GM18519 (cell line): ENCODE data around the gene NRG2.

Source experiments
- ATAC-seq: cut with Tn5 transposase; IDR thresholded peaks from one replicate; pipeline ENCODE4 v1.9.1; 2021; ENCODE audit warnings: mild to moderate bottlenecking, moderate library complexity; ENCODE audit not compliant: unreplicated experiment, low FRiP score

Gene NRG2

GRCh38 chr5:140013536-140013935 lies 29.6 kb downstream of the NRG2 start:
- no peak for ATAC-seq

- no peak for ATAC-seq
Measured at GRCh38 chr5:140012443-140012842, 30.7 kb downstream of the NRG2 start.

DNA sequence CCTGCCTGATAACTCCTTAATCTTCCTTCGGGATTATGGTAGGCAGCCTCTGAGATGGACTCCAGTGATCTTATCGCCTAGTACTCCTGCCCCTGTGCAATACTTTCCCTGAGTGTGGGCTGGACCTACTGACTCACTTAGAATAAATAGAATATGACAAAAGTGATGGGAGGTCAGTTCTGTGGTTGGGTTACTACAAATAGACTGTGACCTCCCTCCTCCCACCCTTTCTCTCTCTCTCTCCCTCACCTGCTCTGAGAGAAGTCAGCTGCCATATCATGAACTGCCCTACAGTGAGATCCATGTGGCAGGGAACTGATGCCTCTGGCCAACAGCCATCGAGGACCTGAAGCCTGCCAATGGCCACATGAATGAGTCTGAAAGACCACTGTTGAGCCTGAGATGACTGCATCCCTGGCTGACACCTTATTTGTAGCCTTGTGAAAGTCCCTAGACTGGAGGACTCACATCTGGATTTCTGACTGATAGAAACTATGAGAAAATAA lies 31.7 kb downstream of the NRG2 start:
- peak; percentile 57 for ATAC-seq

DNA sequence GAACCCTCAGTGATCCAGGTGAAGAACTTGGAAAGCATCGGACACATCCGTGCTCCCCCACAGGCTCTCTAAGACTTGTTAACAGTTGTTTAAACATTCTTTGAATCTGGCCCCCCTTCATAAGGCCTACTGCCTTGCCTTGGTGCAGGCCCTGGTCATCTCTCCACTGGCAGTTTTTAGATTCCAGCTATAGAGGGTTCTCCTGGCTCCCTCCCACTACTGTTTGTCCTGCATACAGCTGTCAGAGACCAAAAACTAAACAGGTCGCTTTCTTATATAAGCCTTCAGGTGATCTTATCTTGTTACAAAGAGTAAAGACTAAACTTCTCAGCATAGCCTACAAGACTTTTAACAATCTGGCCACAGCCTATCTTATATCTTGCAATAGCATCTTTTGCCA lies 32.3 kb downstream of the NRG2 start:
- ATAC-seq, result no peak

DNA sequence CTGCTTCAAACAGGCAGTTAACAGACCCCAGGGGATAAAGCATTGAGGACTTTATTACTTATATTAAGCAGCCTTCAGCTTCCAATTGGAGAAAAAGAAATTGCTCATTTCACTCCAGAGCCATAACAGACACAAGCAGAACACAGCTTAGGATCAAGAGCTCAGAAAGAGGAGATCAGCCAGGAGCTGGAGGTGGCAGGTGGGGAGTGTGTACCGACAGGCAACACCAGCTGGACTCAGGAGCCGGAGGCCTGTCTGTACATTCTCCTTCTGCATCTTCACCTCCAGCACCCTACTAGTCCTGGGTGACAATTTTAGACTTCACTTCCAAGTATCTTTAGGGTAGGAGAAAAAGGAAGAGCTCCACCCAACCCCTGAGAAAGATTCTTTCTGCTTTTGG lies 35.8 kb downstream of the NRG2 start:
- no peak for ATAC-seq

DNA sequence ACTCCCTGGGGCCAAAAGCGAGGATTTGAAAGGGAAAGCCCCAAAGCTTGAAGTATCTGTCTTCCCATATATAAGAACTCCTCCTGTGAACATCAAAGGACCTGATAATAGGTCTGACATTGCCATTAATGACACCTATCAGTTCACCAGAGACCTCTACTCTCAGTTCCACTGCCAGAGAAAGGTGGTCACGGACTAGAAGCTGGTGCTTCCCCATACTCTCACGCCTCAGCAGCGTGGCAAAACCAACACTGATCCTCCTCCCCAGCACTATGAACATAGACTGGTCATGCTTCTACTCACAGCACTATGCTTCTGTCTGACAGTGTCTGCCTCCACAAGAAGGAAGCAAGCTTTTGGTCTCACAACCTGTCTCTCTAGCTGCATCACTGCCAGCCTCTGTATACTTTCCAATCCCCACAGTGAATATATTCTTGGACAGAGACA lies 37.9 kb downstream of the NRG2 start:
- ATAC-seq, result peak; percentile 96

DNA sequence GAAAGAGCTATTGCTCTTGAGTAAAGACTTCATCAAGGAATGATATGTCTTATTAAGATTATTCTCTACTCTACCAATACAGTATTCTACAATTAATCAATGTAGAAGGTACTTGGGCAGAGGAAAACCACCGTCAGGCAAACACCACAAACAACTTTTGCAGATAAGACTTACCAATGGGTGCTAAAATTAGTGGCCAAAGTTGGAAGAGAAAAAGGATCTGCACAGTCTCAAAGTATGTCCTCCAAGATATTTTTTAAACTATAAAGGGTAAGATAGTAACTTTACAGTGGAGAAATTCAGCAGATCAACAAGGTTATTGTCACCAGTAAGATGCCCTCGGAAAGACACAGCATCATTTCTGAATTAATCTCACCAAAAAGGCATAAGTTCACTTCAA lies 38.9 kb downstream of the NRG2 start:
- no peak for ATAC-seq

DNA sequence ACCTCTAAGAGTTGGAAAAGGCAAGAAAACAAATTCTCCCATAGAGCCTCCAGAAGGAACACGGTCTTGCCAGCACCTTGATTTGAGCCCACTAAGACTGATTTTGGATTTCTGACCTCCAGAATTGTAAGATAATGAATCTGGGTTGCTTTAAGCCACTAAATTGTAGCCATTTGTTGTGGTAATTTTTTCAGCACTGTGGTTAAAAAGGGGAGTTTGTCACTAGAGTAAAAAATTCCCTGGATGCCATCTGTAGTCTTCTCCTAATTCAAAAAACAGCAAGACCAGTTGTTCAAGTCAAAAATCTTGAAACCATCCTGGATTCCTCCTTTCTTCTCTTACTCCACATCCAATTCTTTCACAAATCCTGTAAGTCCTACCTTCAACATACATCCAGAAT lies 39.6 kb downstream of the NRG2 start:
- no peak for ATAC-seq

GRCh38 chr5:140000332-140000731 lies 42.8 kb downstream of the NRG2 start:
- ATAC-seq, result no peak

- no peak for ATAC-seq
Measured at GRCh38 chr5:139998837-139999236, 44.3 kb downstream of the NRG2 start.

GRCh38 chr5:139997276-139997675 lies 45.8 kb downstream of the NRG2 start:
- ATAC-seq, result no peak

DNA sequence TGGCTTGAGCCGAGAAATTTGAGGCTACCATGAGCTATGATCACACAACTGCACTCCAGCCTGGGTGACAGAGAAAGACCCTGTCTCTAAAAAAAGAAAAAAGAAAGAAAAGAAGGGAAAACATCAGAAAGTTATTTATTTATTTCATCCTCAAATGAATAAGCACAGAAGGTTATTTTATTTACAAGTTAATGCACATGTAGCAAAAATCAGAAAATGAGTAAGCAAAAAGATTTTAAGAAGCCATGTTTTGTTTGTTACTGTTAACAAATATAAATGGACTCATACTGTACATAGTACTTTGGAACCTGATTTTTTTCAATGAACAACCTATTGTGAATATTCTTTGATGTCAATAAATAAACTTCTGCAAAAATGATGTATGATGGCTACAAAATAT lies 47.2 kb downstream of the NRG2 start:
- no peak for ATAC-seq

DNA sequence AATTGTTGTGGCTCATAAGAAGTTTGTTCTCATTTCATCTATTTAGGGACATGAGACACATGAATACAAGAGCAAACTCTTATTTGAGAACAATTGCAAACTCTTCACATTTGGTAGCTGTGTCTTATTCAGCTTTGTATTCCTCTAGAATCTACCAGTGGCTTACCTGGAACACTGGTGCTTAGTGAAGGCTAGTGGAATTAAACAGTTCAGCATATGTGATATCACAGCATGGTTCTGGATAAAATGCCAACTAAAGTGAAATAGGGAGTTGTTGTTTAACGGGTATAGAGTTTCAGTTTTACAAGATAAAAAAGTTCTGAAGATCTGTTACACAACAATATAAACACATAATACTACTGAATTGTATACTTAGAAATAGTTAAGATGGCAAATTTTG lies 48.9 kb downstream of the NRG2 start:
- ATAC-seq, result no peak

GRCh38 chr5:139985733-139986132 lies 57.4 kb downstream of the NRG2 start:
- ATAC-seq, result no peak

GRCh38 chr5:139985290-139985689 lies 57.8 kb downstream of the NRG2 start:
- ATAC-seq, result no peak

- no peak for ATAC-seq
Measured at GRCh38 chr5:139984816-139985215, 58.3 kb downstream of the NRG2 start.

DNA sequence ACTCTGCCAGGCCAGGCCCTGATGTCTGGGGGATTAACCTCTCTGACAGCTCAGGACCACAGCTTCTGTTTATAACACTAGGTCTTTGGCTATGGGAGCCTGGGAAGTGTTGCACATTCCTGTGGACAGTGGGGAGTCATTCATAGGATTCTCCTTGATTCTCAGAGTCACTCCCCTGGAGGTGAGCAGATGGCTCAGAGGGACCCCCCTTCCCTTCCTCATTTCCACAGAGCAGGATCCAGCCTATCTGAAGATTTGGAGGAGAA lies 60.2 kb downstream of the NRG2 start:
- ATAC-seq, result no peak

DNA sequence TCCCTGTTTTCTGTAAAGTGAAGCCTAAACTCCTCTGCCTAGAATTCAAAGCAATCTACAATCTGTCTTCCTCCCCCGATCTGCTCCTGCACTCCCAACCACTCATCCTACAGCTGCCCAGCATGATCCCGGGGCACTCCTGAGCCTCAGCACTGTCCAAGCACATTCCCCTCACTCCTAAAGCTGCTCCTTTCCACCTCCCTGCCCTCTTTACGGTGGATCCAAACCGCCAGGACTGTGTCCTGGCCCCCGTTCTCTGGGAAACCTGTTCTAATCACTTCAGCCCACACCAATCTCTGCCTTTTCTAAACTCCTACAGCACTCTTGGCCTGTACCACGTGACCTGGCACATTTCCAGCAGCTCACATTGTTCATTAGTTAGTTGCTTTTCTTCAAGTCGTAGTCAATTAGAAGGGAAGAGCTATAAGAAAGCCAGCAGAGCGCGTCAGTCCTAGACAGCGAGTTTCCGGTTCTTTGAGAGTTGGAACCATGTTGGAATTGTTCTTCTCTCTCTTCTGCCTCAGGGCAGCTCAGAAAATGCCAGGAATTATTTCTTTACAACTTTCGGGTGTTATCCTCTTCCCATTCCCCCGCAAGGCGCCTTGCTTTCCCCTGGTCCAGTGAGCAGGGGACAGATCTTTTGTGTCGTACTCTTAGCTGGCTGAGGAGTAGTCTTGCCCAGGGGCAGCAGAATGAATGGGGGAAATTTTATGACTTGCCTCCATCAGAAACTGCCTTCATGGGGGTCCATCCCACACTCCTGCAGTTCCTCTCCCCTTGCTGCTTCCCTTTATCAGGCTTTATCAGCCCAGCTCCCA lies 60.7 kb downstream of the NRG2 start:
- no peak for ATAC-seq

GRCh38 chr5:139980765-139981164 lies 62.3 kb downstream of the NRG2 start:
- no peak for ATAC-seq

GRCh38 chr5:139979943-139980342 lies 63.2 kb downstream of the NRG2 start:
- ATAC-seq, result no peak

- no peak for ATAC-seq
Measured at GRCh38 chr5:139979518-139979917, 63.6 kb downstream of the NRG2 start.

GRCh38 chr5:139976703-139977102 lies 66.4 kb downstream of the NRG2 start:
- no peak for ATAC-seq

DNA sequence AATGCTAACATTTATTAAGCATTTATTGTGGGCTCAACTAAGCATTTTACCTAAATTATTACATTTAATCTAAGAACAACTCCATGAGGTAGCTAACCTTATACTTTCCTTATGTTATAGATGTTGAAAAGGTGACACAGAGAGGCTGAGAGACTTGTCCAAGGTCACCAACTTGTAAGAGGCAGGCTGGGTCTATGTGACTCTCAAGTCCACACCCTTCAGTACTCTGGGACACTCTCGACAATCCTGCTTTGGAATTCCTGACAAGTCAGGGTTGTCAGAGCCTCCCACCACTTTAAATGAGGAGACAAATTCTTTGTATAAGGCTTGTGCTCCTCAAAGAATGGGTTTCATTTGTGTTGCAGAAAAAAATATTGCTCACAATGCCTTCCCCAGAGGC lies 67.2 kb downstream of the NRG2 start:
- ATAC-seq, result no peak
